Right atrium auricular region (tissue), 2 donors: ENCODE measurements around the gene ASAH2. TPM values are rescaled to one million over a fixed set of nuclear protein-coding genes. Genes with fewer than 3 reads are reported as not detected.
A peak's percentile ranks its signal among the peaks of the same experiment; 100 is the strongest.

ENCODE experiments used
- DNase-seq: peaks from one replicate; pipeline ENCODE4 v3.0.0-alpha.2; 2019; ENCODE audit warnings: low spot score
- H3K27ac ChIP-seq, 2 donors: fragments of 200-600 bp; sonication (generic); 1 replicate in 1 of 2; 2 replicates in 1 of 2; pipeline ENCODE4 v1.5.1; 2016 to 2019
- H3K27me3 ChIP-seq, 2 donors: fragments of 200-600 bp; sonication (generic); one replicate each; pipeline versions ENCODE4 v1.5.1 to v1.6.0; 2017 to 2019
- H3K36me3 ChIP-seq: fragments of 200-600 bp; sonication (generic); one replicate; pipeline ENCODE4 v1.5.1; 2016
- H3K4me1 ChIP-seq, 2 donors: fragments of 200-600 bp; sonication (generic); one replicate each; pipeline versions ENCODE4 v1.5.1 to v1.6.0; 2017 to 2019
- H3K4me3 ChIP-seq, 2 donors: fragments of 200-600 bp; sonication (generic); 1 replicate in 1 of 2; 2 replicates in 1 of 2; pipeline ENCODE4 v1.5.1; 2017 to 2019; ENCODE audit warnings: mild to moderate bottlenecking in 1 of 2, moderate library complexity in 1 of 2
- H3K9me3 ChIP-seq, 2 donors: fragments of 200-600 bp; sonication (generic); one replicate each; pipeline ENCODE4 v1.5.1; 2019
- CTCF ChIP-seq, 2 donors: fragments of 200-600 bp; sonication (generic); IDR thresholded peaks; one replicate each; pipeline ENCODE4 v1.5.1; 2019; ENCODE audit warnings: antibody characterized with exemption in 2 of 2
- total RNA-seq, 2 donors: library from RNA; depleted of rRNA; stranded (reverse); fragments of >200 nt; gene quantifications; one replicate each; pipeline ENCODE4 v1.1.0, GENCODE V29; 2016

ASAH2 gene
- total RNA-seq, 2 donors from 2014 or later, result 1.8 to 2.2 TPM

GRCh38 chr10:50291261-50291850 is 40.0 kb upstream of the ASAH2 start:
- Histone ChIP-seq H3K9me3 (no peaks in the 10 kb centered on the region), H3K27ac (no peak overlapping the region), H3K4me1 (peaks cover 0 to 7% of the 10 kb centered on the region in 2 donors), H3K27me3 (no peaks in the 10 kb centered on the region), H3K4me3 (no peak overlapping the region), H3K36me3 (no peaks in the 10 kb centered on the region)
- peak in 1 of 2 donors; percentile 65 for TF ChIP-seq CTCF (IDR thresholded peaks at IDR 0.05)
- no peak for DNase-seq

- no peaks in the 10 kb centered on the region for H3K27me3 ChIP-seq
- no peak overlapping the region for H3K4me3 ChIP-seq
- H3K9me3 ChIP-seq, result no peaks in the 10 kb centered on the region
- no peak overlapping the region for H3K27ac ChIP-seq
- DNase-seq, result no peak
- H3K4me1 ChIP-seq, result peaks cover 0 to 7% of the 10 kb centered on the region in 2 donors
- TF ChIP-seq CTCF (IDR thresholded peaks at IDR 0.05), result no peak
- H3K36me3 ChIP-seq, result no peaks in the 10 kb centered on the region
Observed at GRCh38 chr10:50289196-50289595, 37.9 kb upstream of the ASAH2 start.

- H3K9me3 ChIP-seq, result no peaks in the 10 kb centered on the region
- TF ChIP-seq CTCF (IDR thresholded peaks at IDR 0.05), result no peak
- H3K36me3 ChIP-seq, result no peaks in the 10 kb centered on the region
- H3K27me3 ChIP-seq, result no peaks in the 10 kb centered on the region
- DNase-seq, result no peak
- H3K4me1 ChIP-seq, result peaks cover 0 to 7% of the 10 kb centered on the region in 2 donors
- no peak overlapping the region for H3K27ac ChIP-seq
- H3K4me3 ChIP-seq, result no peak overlapping the region
Observed at GRCh38 chr10:50286996-50287803, 35.9 kb upstream of the ASAH2 start.

GRCh38 chr10:50286517-50286916 is 35.2 kb upstream of the ASAH2 start:
- Histone ChIP-seq H3K36me3 (no peaks in the 10 kb centered on the region), H3K27me3 (no peaks in the 10 kb centered on the region), H3K27ac (no peak overlapping the region), H3K4me1 (peaks cover 0 to 7% of the 10 kb centered on the region in 2 donors), H3K9me3 (no peaks in the 10 kb centered on the region), H3K4me3 (no peak overlapping the region)
- DNase-seq, result no peak
- no peak for TF ChIP-seq CTCF (IDR thresholded peaks at IDR 0.05)

GRCh38 chr10:50281967-50282522 is 30.7 kb upstream of the ASAH2 start:
- Histone ChIP-seq H3K36me3 (no peaks in the 10 kb centered on the region), H3K9me3 (no peaks in the 10 kb centered on the region), H3K27ac (no peak overlapping the region), H3K4me1 (peaks cover 0 to 3% of the 10 kb centered on the region in 2 donors), H3K27me3 (no peaks in the 10 kb centered on the region), H3K4me3 (no peak overlapping the region)
- no peak for DNase-seq
- TF ChIP-seq CTCF (IDR thresholded peaks at IDR 0.05), result no peak
